ENCODE data around the gene ZNF202. TPM values are rescaled to one million over a fixed set of nuclear protein-coding genes. Genes with fewer than 3 reads are reported as not detected.

ZNF202 gene
- total RNA-seq, 2 donors from 2014 or later = 25.0 to 28.8 TPM

DNA sequence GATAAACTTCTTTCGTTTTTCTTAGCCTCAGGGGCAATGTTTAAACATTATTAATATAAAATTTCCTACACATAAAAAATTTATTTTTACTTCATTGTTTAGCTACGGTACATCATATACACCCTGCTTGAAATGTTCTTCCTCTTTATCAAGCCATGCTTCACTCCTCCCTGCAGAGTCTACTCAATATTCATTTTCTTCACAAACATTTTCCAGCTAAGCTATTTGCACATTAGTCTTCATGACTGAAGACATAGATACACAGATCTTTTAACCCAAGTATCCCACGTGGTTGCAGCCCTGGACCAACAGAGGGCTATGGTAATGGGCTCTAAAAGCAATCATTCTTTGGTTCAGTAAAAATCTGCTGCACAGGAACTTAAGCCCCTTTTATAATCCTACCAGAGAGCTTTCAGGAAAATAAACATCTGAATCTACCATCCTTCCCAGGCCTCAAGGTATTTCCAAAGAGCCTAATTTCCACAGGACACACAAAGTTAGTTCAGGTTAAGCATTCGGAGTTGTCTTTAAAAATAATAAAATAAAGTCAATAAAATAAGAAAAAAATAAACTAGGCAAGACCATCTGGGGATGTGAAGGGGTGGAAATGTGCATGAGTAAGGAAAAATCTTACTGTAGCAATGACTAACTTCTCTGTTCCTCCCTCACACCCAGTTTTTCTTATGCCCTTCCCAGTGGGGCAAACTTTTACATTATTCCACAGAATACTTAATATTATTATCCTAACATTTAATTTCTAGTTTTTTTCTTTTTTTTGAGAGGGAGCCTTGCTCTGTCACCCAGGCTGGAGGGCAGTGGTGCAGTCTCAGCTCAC, 34.5 kb upstream of the ZNF202 start:
- Histone ChIP-seq H3K9ac (ENCODE audit: extremely low read depth, low read length, poor library complexity, severe bottlenecking) (no peak overlapping the region), H3K4me3 (ENCODE audit: low read length) (peak overlapping the region; percentile 36), H3K36me3 (ENCODE audit: control insufficient read depth, insufficient read depth, low read length) (no peaks in the 10 kb centered on the region), H3K4me1 (ENCODE audit: control insufficient read depth, insufficient read depth, low read length) (peaks cover under 1% of the 10 kb centered on the region), H3K27me3 (ENCODE audit: control insufficient read depth, insufficient read depth, low read length, poor library complexity, severe bottlenecking) (no peaks in the 10 kb centered on the region), H3K9me3 (ENCODE audit: control insufficient read depth, low read length) (peaks cover 46% of the 10 kb centered on the region), H3K27ac (ENCODE audit: low read depth, low read length) (no peak overlapping the region)
- Mint-ChIP-seq H3K4me1 (peaks cover 26% of the 10 kb centered on the region), H3K27ac (peak overlapping the region; percentile 69), H3K9me3 (peaks cover 17% of the 10 kb centered on the region), H3K4me3 (no peak overlapping the region), H3K36me3 (ENCODE audit: low read depth) (no peaks in the 10 kb centered on the region), H3K27me3 (ENCODE audit: insufficient read depth) (peaks cover 1% of the 10 kb centered on the region)
- WGBS, 2 experiments (ENCODE audit: insufficient coverage in 1 of 2, insufficient read length in 1 of 2) = 36 to 42% methylated on average over 2 to 3 of the region's 4 CpGs
- TF ChIP-seq, protein P1, sequence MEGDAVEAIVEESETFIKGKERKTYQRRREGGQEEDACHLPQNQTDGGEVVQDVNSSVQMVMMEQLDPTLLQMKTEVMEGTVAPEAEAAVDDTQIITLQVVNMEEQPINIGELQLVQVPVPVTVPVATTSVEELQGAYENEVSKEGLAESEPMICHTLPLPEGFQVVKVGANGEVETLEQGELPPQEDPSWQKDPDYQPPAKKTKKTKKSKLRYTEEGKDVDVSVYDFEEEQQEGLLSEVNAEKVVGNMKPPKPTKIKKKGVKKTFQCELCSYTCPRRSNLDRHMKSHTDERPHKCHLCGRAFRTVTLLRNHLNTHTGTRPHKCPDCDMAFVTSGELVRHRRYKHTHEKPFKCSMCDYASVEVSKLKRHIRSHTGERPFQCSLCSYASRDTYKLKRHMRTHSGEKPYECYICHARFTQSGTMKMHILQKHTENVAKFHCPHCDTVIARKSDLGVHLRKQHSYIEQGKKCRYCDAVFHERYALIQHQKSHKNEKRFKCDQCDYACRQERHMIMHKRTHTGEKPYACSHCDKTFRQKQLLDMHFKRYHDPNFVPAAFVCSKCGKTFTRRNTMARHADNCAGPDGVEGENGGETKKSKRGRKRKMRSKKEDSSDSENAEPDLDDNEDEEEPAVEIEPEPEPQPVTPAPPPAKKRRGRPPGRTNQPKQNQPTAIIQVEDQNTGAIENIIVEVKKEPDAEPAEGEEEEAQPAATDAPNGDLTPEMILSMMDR (conservative IDR thresholded peaks at IDR 0.05) = no peak
- peak; percentile 47 for DNase-seq

DNA sequence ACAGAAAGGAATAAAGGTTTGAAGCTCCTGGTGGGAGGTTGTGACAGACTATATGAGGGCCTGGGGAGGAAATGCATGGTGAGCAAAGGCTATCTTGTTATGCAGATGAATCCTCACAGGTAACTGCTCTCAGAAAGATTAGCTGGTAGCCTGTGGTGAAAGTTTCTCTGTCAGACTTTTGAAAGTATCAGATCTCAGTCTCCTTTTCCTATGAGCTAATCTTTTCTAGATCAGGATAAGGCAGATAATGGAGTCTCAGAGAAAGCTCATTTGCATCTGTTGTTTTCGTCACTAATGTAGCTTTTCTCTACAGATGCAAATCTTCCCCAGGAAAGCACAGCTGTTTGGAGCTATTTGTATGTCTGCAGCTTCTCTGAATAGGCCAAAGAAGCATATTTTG, 33.8 kb upstream of the ZNF202 start:
- Mint-ChIP-seq H3K9me3 (peaks cover 17% of the 10 kb centered on the region), H3K36me3 (ENCODE audit: low read depth) (no peaks in the 10 kb centered on the region), H3K27me3 (ENCODE audit: insufficient read depth) (peaks cover 1% of the 10 kb centered on the region), H3K27ac (peak overlapping the region; percentile 8), H3K4me1 (peaks cover 23% of the 10 kb centered on the region), H3K4me3 (no peak overlapping the region)
- Histone ChIP-seq H3K27me3 (ENCODE audit: control insufficient read depth, insufficient read depth, low read length, poor library complexity, severe bottlenecking) (no peaks in the 10 kb centered on the region), H3K9me3 (ENCODE audit: control insufficient read depth, low read length) (peaks cover 53% of the 10 kb centered on the region), H3K36me3 (ENCODE audit: control insufficient read depth, insufficient read depth, low read length) (no peaks in the 10 kb centered on the region), H3K9ac (ENCODE audit: extremely low read depth, low read length, poor library complexity, severe bottlenecking) (no peak overlapping the region), H3K27ac (ENCODE audit: low read depth, low read length) (no peak overlapping the region), H3K4me1 (ENCODE audit: control insufficient read depth, insufficient read depth, low read length) (no peaks in the 10 kb centered on the region), H3K4me3 (ENCODE audit: low read length) (peak overlapping the region; percentile 36)
- WGBS, 2 experiments (ENCODE audit: insufficient coverage in 1 of 2, insufficient read length in 1 of 2) = 19 to 83% methylated on average over 1 of the region's 1 CpG
- TF ChIP-seq, protein P1 (conservative IDR thresholded peaks at IDR 0.05) = no peak
- DNase-seq = peak; percentile 81

DNA sequence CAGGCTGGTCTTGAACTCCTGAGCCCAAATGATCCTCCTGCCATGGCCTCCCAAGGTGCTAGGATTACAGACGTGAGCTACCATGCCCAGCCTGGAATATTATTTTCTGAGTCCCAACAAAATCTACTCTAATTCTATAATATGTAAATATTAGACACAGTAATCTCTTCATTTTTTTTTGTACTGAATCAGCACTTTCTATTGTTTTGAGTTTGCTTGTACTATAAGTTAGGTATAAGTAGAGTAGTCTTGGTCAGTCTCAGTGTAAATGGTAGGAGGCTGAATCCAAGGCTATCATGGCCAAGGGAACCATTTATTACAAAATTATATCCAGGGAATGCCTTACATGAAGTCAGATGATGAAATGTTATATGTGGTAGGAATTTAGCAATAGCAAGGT, 32.5 kb upstream of the ZNF202 start:
- no peaks in the 10 kb centered on the region for H3K36me3 Mint-ChIP-seq (ENCODE audit: low read depth)
- H3K27ac ChIP-seq (ENCODE audit: low read depth, low read length) = no peak overlapping the region
- no peak overlapping the region for H3K9ac ChIP-seq (ENCODE audit: extremely low read depth, low read length, poor library complexity, severe bottlenecking)
- H3K4me1 ChIP-seq (ENCODE audit: control insufficient read depth, insufficient read depth, low read length) = no peaks in the 10 kb centered on the region
- H3K9me3 Mint-ChIP-seq = peaks cover 17% of the 10 kb centered on the region
- H3K4me3 Mint-ChIP-seq = no peak overlapping the region
- H3K27ac Mint-ChIP-seq = no peak overlapping the region
- peaks cover 57% of the 10 kb centered on the region for H3K9me3 ChIP-seq (ENCODE audit: control insufficient read depth, low read length)
- DNase-seq = no peak
- no peaks in the 10 kb centered on the region for H3K27me3 Mint-ChIP-seq (ENCODE audit: insufficient read depth)
- TF ChIP-seq, protein P1 (conservative IDR thresholded peaks at IDR 0.05) = no peak
- peaks cover 23% of the 10 kb centered on the region for H3K4me1 Mint-ChIP-seq
- WGBS, 2 experiments (ENCODE audit: insufficient coverage in 1 of 2, insufficient read length in 1 of 2) = 100% methylated on average over 1 of the region's 1 CpG; no CpG with 5 or more reads in 1 of the 2 experiments
- H3K27me3 ChIP-seq (ENCODE audit: control insufficient read depth, insufficient read depth, low read length, poor library complexity, severe bottlenecking) = no peaks in the 10 kb centered on the region
- no peak overlapping the region for H3K4me3 ChIP-seq (ENCODE audit: low read length)
- H3K36me3 ChIP-seq (ENCODE audit: control insufficient read depth, insufficient read depth, low read length) = no peaks in the 10 kb centered on the region
